Aorta (tissue), 5 donors: ENCODE measurements around the gene GARNL3. TPM values are rescaled to one million over a fixed set of nuclear protein-coding genes. Genes with fewer than 3 reads are reported as not detected.

Experiments
- ATAC-seq: fragments of 200-7000 bp; cut with Tn5 transposase; one replicate; pipeline ENCODE4 v1.9.1; 2022; ENCODE audit warnings: moderate library complexity; ENCODE audit not compliant: low FRiP score
- DNase-seq, 2 donors: peaks; one replicate each; pipeline ENCODE4 v3.0.0-alpha.2; 2020
- H3K27ac ChIP-seq, 2 donors: one replicate each; pipeline ENCODE4 v1.5.1; 2013; ENCODE audit warnings: low read length in 2 of 2, mild to moderate bottlenecking in 2 of 2, moderate library complexity in 2 of 2, control low read depth in 1 of 2, inconsistent platforms in 1 of 2, low read depth in 1 of 2
- H3K27me3 ChIP-seq, 2 donors: one replicate each; pipeline ENCODE4 v1.6.1; 2013; ENCODE audit warnings: control low read depth in 1 of 2, low read length in 1 of 2, mild to moderate bottlenecking in 1 of 2, moderate library complexity in 1 of 2; ENCODE audit not compliant: insufficient read depth in 2 of 2, control insufficient read depth in 1 of 2
- H3K36me3 ChIP-seq, 2 donors: one replicate each; pipeline ENCODE4 v1.6.1; 2013; ENCODE audit warnings: control low read depth in 1 of 2, low read length in 1 of 2, mild to moderate bottlenecking in 1 of 2; ENCODE audit not compliant: insufficient read depth in 2 of 2, control insufficient read depth in 1 of 2
- H3K4me1 ChIP-seq, 2 donors: one replicate each; pipeline ENCODE4 v1.6.1; 2013; ENCODE audit warnings: low read length in 2 of 2, control low read depth in 1 of 2, mild to moderate bottlenecking in 1 of 2, moderate library complexity in 1 of 2; ENCODE audit not compliant: insufficient read depth in 2 of 2, control insufficient read depth in 1 of 2
- H3K4me3 ChIP-seq, 2 donors: one replicate each; pipeline ENCODE4 v1.5.1; 2013; ENCODE audit warnings: low read length in 2 of 2, control low read depth in 1 of 2, mild to moderate bottlenecking in 1 of 2
- H3K9me3 ChIP-seq: one replicate; pipeline ENCODE4 v1.6.1; 2013; ENCODE audit warnings: mild to moderate bottlenecking, low read length; ENCODE audit not compliant: control insufficient read depth
- WGBS, 2 donors: extraction: QIAGEN DNeasy Blood & Tissue Kit; methylation state at CpG; one replicate each; pipeline ENCODE4 v1.1.7; 2013; 5-methylcytosine and 5-hydroxymethylcytosine counted together
- intact Hi-C, 2 donors: fragments of 100-400 bp; cut with DNase I; formaldehyde crosslinking; loops; one replicate each; pipeline versions ENCODE4 v1.14.2 to v1.15.0; 2022
- long read RNA-seq, 2 donors: library from polyadenylated mRNA; unstranded; transcript quantifications; one replicate each; pipeline ENCODE4 v2.0.0, GENCODE V29; 2020 to 2021
- polyA plus RNA-seq, 2 donors: library from polyadenylated mRNA; stranded (reverse); fragments of 200-250 nt; gene quantifications; one replicate each; pipeline ENCODE4 v1.2.3, GENCODE V29; 2013
- total RNA-seq, 2 donors: library from RNA; stranded (reverse); fragmentation: NEBNext Ultra II Directional; extraction: Animal tissue kit (Norgen Biotek cat#: 25700); gene quantifications; one replicate each; pipeline ENCODE4 v1.2.1, GENCODE V29; 2021
- donor health status: healthy with polysubstance abuse.
- donor health status: Bipolar disorder and iron deficiency.
- donor health status: DM: no; HTN: no; CAD: no.
- donor health status: DM: no; HTN: no; CAD: no.
- donor health status: DM: yes; HTN: yes; CAD: no.

GARNL3 gene, protein sequence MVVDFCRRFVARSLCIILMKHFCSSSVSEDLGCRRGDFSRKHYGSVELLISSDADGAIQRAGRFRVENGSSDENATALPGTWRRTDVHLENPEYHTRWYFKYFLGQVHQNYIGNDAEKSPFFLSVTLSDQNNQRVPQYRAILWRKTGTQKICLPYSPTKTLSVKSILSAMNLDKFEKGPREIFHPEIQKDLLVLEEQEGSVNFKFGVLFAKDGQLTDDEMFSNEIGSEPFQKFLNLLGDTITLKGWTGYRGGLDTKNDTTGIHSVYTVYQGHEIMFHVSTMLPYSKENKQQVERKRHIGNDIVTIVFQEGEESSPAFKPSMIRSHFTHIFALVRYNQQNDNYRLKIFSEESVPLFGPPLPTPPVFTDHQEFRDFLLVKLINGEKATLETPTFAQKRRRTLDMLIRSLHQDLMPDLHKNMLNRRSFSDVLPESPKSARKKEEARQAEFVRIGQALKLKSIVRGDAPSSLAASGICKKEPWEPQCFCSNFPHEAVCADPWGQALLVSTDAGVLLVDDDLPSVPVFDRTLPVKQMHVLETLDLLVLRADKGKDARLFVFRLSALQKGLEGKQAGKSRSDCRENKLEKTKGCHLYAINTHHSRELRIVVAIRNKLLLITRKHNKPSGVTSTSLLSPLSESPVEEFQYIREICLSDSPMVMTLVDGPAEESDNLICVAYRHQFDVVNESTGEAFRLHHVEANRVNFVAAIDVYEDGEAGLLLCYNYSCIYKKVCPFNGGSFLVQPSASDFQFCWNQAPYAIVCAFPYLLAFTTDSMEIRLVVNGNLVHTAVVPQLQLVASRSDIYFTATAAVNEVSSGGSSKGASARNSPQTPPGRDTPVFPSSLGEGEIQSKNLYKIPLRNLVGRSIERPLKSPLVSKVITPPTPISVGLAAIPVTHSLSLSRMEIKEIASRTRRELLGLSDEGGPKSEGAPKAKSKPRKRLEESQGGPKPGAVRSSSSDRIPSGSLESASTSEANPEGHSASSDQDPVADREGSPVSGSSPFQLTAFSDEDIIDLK
- total RNA-seq = 10 to 100 TPM; 59.1 to 70.9 TPM
- 10 to 100 TPM in 1 of 2 donors, 1 to 10 TPM in 1; 6.3 to 26.6 TPM for polyA plus RNA-seq
- long read RNA-seq, donor 1, full-length matches to known transcripts = 2 of 58 reads
- long read RNA-seq, donor 1, partial matches to known transcripts = 9 of 58 reads
- long read RNA-seq, donor 1, other reads (novel, unspliced or antisense) = 47 of 58 reads
- long read RNA-seq, donor 2, partial matches to known transcripts = 5 of 29 reads
- long read RNA-seq, donor 2, other reads (novel, unspliced or antisense) = 23 of 29 reads

- no peak for ATAC-seq
Measured at GRCh38 chr9:127264462-127265219, at the start of gene GARNL3. Gene GARNL3 (plus strand): TSS chr9:127264774. CDS start chr9:127264878, 104 bp downstream.

DNA sequence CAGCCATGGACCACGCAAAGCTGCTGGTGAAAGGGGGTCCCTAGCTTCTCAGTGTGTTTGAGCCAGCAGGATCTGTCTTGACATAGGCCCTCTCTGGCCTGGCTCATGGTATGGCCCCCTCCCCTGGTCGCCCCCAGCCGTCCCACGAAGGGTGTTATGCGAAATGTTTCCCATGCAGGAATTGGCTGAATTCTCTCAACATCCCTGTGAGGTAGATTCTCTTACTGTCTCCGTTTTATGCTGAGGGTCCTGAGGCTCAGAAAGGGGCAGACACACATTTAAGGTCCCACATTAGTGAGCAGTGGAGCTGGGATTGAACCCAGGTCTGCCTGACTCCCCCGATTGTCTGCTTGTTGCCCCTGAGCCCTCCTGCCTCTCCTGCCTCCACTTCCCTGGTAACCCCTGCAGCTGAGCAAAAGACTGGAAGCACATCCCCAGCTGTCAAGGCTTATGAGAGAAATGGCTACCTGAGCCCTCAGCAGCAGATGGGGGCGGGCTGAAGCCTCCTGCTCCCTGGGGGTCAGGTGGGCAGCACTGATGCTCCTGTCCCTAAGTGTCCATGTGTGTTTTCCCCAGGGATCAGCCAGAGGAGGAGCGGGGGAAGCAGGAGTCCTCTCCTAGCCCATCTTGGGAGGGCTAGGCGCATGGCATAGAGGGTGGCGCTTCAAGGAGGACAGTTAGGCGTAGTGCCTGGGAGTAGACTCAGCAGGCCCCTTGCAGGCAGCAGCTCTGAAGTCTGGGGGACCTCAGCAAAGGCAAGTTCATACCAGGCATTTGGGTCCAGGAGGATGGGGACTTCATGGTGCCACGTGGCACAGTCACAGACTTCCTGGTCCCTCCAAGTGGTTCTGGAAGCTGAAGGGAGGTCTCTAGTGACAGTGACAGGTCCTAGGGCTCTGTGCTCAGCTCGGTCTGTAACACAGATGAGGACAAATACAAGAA, 49.0 kb upstream of the GARNL3 start:
- no peak overlapping the region for H3K27ac ChIP-seq
- no peaks in the 10 kb centered on the region for H3K4me1 ChIP-seq
- no peaks in the 10 kb centered on the region for H3K9me3 ChIP-seq
- H3K36me3 ChIP-seq = no peaks in the 10 kb centered on the region
- WGBS, 2 donors = 83 to 85% methylated on average over 14 of the region's 14 CpGs
- DNase-seq (peak in 1 of 2 donors; percentile 55), ATAC-seq (no peak)
- intact Hi-C loops = loop anchor here (2.0 to 5.0 kb wide), 2 partner anchors 132 to 183 kb away; no protein-coding TSS in a partner anchor
- H3K4me3 ChIP-seq = no peak overlapping the region
- no peaks in the 10 kb centered on the region for H3K27me3 ChIP-seq

More at GRCh38 chr9:127264462-127265219, at the start of gene GARNL3:
- H3K9me3 ChIP-seq = no peaks in the 10 kb centered on the region
- intact Hi-C loops = loop anchor here in 1 of 2 donors (5.0 kb wide), 1 partner anchor 38 kb away; no protein-coding TSS in a partner anchor
- no peaks in the 10 kb centered on the region for H3K36me3 ChIP-seq
- no peak within 1 kb of the TSS for H3K4me3 ChIP-seq
- no peaks in the 10 kb centered on the region for H3K27me3 ChIP-seq
- no peak within 1 kb of the TSS for H3K27ac ChIP-seq
- no peak for DNase-seq
- WGBS, 2 donors = 39 to 48% methylated on average over 8 of the region's 8 CpGs
- peaks cover 3 to 12% of the 10 kb centered on the region in 2 donors for H3K4me1 ChIP-seq

DNA sequence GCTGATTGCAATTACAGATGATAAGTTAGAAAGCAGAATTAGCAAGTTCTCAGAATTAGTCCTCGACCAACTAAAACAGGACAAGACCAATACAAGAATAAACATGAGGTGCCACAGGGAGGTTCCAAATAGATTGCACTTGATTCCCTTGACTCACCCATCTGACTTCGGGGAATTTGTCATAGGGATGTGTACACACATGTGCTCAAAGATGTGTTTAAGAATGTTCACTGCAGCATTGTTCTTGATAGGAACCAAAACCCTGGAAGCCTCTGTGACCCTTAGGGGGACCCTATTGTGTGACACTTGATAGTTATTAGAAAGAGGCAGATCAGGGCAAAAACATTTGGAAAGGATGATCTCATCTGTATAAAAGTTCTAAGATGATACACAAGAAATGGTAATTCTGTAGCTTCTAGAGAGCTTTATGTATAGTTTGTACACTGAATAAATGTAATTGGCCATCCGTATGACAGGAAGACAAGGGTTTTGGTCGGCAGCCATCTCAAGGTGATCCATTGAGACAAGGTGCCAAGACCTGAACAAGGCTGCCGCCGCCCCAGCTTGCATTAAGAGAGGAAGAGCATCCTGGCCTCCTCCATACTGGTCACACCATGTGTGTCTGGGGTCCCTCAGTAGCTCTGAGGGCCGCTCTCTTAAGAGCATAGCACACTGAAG, 48.2 kb upstream of the GARNL3 start:
- Histone ChIP-seq H3K27me3 (no peaks in the 10 kb centered on the region), H3K4me3 (no peak overlapping the region), H3K9me3 (no peaks in the 10 kb centered on the region), H3K4me1 (no peaks in the 10 kb centered on the region), H3K27ac (no peak overlapping the region), H3K36me3 (no peaks in the 10 kb centered on the region)
- intact Hi-C loops = loop anchor here (5.0 kb wide), 1 partner anchor 131 kb away; no protein-coding TSS in a partner anchor
- DNase-seq (no peak), ATAC-seq (no peak)
- WGBS, 2 donors = 95 to 96% methylated on average over 7 of the region's 7 CpGs

GRCh38 chr9:127216888-127217217, 47.7 kb upstream of the GARNL3 start:
- no peak for DNase-seq
- no peaks in the 10 kb centered on the region for H3K36me3 ChIP-seq
- H3K4me1 ChIP-seq = no peaks in the 10 kb centered on the region
- WGBS, 2 donors = 87 to 90% methylated on average over 5 of the region's 5 CpGs
- intact Hi-C loops = loop anchor here (5.0 kb wide), 1 partner anchor 130 kb away; no protein-coding TSS in a partner anchor
- H3K27ac ChIP-seq = no peak overlapping the region
- H3K27me3 ChIP-seq = no peaks in the 10 kb centered on the region
- no peak overlapping the region for H3K4me3 ChIP-seq
- no peaks in the 10 kb centered on the region for H3K9me3 ChIP-seq
- no peak for ATAC-seq

GRCh38 chr9:127218818-127219217, 45.8 kb upstream of the GARNL3 start:
- intact Hi-C loops = loop anchor here (5.0 kb wide), 1 partner anchor 128 kb away; no protein-coding TSS in a partner anchor
- Histone ChIP-seq H3K27ac (no peak overlapping the region), H3K4me3 (no peak overlapping the region), H3K36me3 (no peaks in the 10 kb centered on the region), H3K9me3 (no peaks in the 10 kb centered on the region), H3K4me1 (no peaks in the 10 kb centered on the region), H3K27me3 (no peaks in the 10 kb centered on the region)
- no peak for ATAC-seq
- WGBS, 2 donors = 90 to 91% methylated on average over 10 of the region's 10 CpGs
- no peak for DNase-seq

- Histone ChIP-seq H3K27ac (no peak overlapping the region), H3K27me3 (no peaks in the 10 kb centered on the region), H3K9me3 (no peaks in the 10 kb centered on the region), H3K36me3 (no peaks in the 10 kb centered on the region), H3K4me1 (no peaks in the 10 kb centered on the region), H3K4me3 (no peak overlapping the region)
- 70 to 76% methylated on average over 6 of the region's 6 CpGs for WGBS, 2 donors
- DNase-seq (peak in 1 of 2 donors; percentile 77), ATAC-seq (no peak)
- intact Hi-C loops = loop anchor here (5.0 kb wide), 1 partner anchor 128 kb away; no protein-coding TSS in a partner anchor
Measured at GRCh38 chr9:127219520-127219919, 45.1 kb upstream of the GARNL3 start.

DNA sequence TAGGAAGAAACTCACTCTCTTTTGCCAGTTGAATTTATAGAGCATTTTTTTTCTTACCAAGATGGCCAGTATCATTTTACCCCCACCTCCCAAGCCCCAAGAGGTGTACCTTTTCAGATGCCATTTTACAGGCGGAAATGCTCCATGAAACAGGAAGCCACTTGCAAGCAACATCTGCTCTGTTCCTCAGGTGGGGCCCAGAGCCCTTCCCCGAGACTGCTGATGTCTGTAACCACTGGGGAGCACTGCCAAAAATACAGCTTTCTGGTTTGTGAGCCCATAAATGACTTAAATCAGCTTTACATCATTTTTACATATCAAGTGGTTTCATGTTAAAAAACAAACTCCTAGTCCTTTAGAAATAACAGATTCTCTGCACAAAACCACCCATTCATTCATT, 42.9 kb upstream of the GARNL3 start:
- no peak for ATAC-seq

More for the DNA sequence above, 42.9 kb upstream of the GARNL3 start:
- Histone ChIP-seq H3K4me1 (no peaks in the 10 kb centered on the region), H3K27ac (no peak overlapping the region), H3K9me3 (no peaks in the 10 kb centered on the region), H3K4me3 (no peak overlapping the region), H3K36me3 (no peaks in the 10 kb centered on the region), H3K27me3 (no peaks in the 10 kb centered on the region)
- WGBS, 2 donors = 87 to 94% methylated on average over 2 of the region's 2 CpGs
- no peak for DNase-seq
- intact Hi-C loops = no loop called here
